Femur (tissue), 1 donor: ENCODE data around the gene MBIP.
"Not testable (repeated sequence)": the region's sequence is repeated elsewhere in the genome, so short reads cannot be mapped to it uniquely, and the experiment has no call there.

ENCODE experiments used
- DNase-seq: peaks from one replicate; pipeline ENCODE4 v3.0.0-alpha.2; 2017

MBIP gene

GRCh38 chr14:36320200-36320896 is at the start of gene MBIP:
Gene MBIP, minus strand, starts transcription at chr14:36320637. Its CDS starts 49 bp downstream, at chr14:36320588.
- peak; percentile 96 for DNase-seq

- DNase-seq: no peak
These were observed 47.7 kb upstream of the MBIP start for GRCh38 chr14:36367985-36368774.

GRCh38 chr14:36365766-36366165 is 45.3 kb upstream of the MBIP start:
- DNase-seq: no peak

GRCh38 chr14:36363704-36364103 is 43.3 kb upstream of the MBIP start:
- no peak for DNase-seq

GRCh38 chr14:36362648-36363047 is 42.2 kb upstream of the MBIP start:
- DNase-seq: no peak

- DNase-seq: no peak
These were observed 40.9 kb upstream of the MBIP start for GRCh38 chr14:36361210-36361853.

GRCh38 chr14:36356862-36357261 is 36.4 kb upstream of the MBIP start:
- no peak for DNase-seq

- DNase-seq: no peak
These were observed 25.6 kb upstream of the MBIP start for GRCh38 chr14:36346052-36346451.

- no peak for DNase-seq
These were observed 23.8 kb upstream of the MBIP start for GRCh38 chr14:36344211-36344610.

GRCh38 chr14:36341811-36342210 is 21.4 kb upstream of the MBIP start:
- not testable (repeated sequence) for DNase-seq

GRCh38 chr14:36340276-36340890 is 19.9 kb upstream of the MBIP start:
- no peak for DNase-seq

GRCh38 chr14:36339816-36340215 is 19.4 kb upstream of the MBIP start:
- no peak for DNase-seq

- no peak for DNase-seq
These were observed 12.7 kb upstream of the MBIP start for GRCh38 chr14:36333119-36333518.

GRCh38 chr14:36327573-36327972 is 7.1 kb upstream of the MBIP start:
- DNase-seq: not testable (repeated sequence)

GRCh38 chr14:36325853-36326252 is 5.4 kb upstream of the MBIP start:
- no peak for DNase-seq

- DNase-seq: no peak
These were observed 4.5 kb upstream of the MBIP start for GRCh38 chr14:36324897-36325296.

GRCh38 chr14:36320897-36321381 is 502 bp upstream of the MBIP start:
- DNase-seq: no peak

GRCh38 chr14:36319899-36320199 is 588 bp downstream of the MBIP start:
- no peak for DNase-seq

GRCh38 chr14:36317650-36318049 is 2.8 kb downstream of the MBIP start:
- DNase-seq: no peak

GRCh38 chr14:36316131-36316530 is 4.3 kb downstream of the MBIP start:
- DNase-seq: no peak

GRCh38 chr14:36315159-36315853 is 5.1 kb downstream of the MBIP start:
- DNase-seq: no peak

- DNase-seq: no peak
These were observed 6.5 kb downstream of the MBIP start for GRCh38 chr14:36313898-36314297.

- DNase-seq: no peak
These were observed 7.2 kb downstream of the MBIP start for GRCh38 chr14:36313206-36313605.
